Measurements from ENCODE around the gene OTUD5. TPM values are rescaled to one million over a fixed set of nuclear protein-coding genes. Genes with fewer than 3 reads are reported as not detected.

The OTUD5 gene
- polyA plus RNA-seq, 2 of the 4 experiments (the other 2 are of a cell fraction): 45.9 to 57.7 TPM

- ChIA-PET CTCF (interaction anchor here (3.4 to 3.9 kb wide), 2 partner anchors 10 to 87 kb away, joined by 9 to 20 read pairs; partner anchors contain the start of gene TFE3), POLR2A (interaction anchor here (1.6 to 3.6 kb wide), 4 partner anchors 59 to 220 kb away, joined by 3 to 40 read pairs (median 7); partner anchors contain the start of genes HDAC6, PQBP1, TFE3 and TIMM17B)
- FAIRE-seq (no peak), ATAC-seq (no peak), DNase-seq (ENCODE audit: low read depth in 1 of 2, low spot score in 1 of 2) (no peak)
- Histone ChIP-seq H3K27ac (peak overlapping the region; percentile 82 to 99), H3K9me3 (no peaks in the 10 kb centered on the region), H3K4me1 (peaks cover 19% of the 10 kb centered on the region), H3K4me3 (peak overlapping the region; percentile 98), H3K4me2 (peak overlapping the region; percentile 98)
- TF ChIP-seq RARB (CRISPR knock-in tag; IDR thresholded peaks at IDR 0.05): no peak
- TF ChIP-seq USF2 (IDR thresholded peaks at IDR 0.05): no peak
- TF ChIP-seq POLR2AphosphoS2 (conservative IDR thresholded peaks at IDR 0.05; ENCODE audit: low read length): no peak
- TF ChIP-seq CBX8 (IDR thresholded peaks at IDR 0.05): no peak
- no peak for TF ChIP-seq MAFK (IDR thresholded peaks at IDR 0.05; ENCODE audit: partially characterized antibody)
- no peak for TF ChIP-seq NPAS2 (CRISPR knock-in tag; IDR thresholded peaks at IDR 0.05; ENCODE audit: borderline replicate concordance)
- no peak for TF ChIP-seq ZC3H11A (IDR thresholded peaks at IDR 0.05)
- TF ChIP-seq TFCP2L1 (CRISPR knock-in tag; IDR thresholded peaks at IDR 0.05): no peak
- TF ChIP-seq MAZ (IDR thresholded peaks at IDR 0.05; ENCODE audit: borderline replicate concordance, low read depth, low read length): no peak
- TF ChIP-seq, protein P1, sequence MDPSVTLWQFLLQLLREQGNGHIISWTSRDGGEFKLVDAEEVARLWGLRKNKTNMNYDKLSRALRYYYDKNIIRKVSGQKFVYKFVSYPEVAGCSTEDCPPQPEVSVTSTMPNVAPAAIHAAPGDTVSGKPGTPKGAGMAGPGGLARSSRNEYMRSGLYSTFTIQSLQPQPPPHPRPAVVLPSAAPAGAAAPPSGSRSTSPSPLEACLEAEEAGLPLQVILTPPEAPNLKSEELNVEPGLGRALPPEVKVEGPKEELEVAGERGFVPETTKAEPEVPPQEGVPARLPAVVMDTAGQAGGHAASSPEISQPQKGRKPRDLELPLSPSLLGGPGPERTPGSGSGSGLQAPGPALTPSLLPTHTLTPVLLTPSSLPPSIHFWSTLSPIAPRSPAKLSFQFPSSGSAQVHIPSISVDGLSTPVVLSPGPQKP (IDR thresholded peaks at IDR 0.05; ENCODE audit: low read depth, low read length): no peak
- TF ChIP-seq ZSCAN20 (CRISPR knock-in tag; IDR thresholded peaks at IDR 0.05): no peak
- TF ChIP-seq CBX2 (IDR thresholded peaks at IDR 0.05; ENCODE audit: borderline replicate concordance, low read depth): no peak
- TF ChIP-seq ZFP36 (IDR thresholded peaks at IDR 0.05; ENCODE audit: borderline replicate concordance, partially characterized antibody): no peak
- TF ChIP-seq HOXA7 (CRISPR knock-in tag; IDR thresholded peaks at IDR 0.05): no peak
- TF ChIP-seq NFE2L2 (conservative IDR thresholded peaks at IDR 0.05; ENCODE audit: low read length): no peak
- TF ChIP-seq PHF8 (IDR thresholded peaks at IDR 0.05; ENCODE audit: borderline replicate concordance, low read depth): no peak
- TF ChIP-seq FOXS1 (CRISPR knock-in tag; IDR thresholded peaks at IDR 0.05): no peak
- 8% methylated on average over 6 of the region's 61 CpGs for WGBS (ENCODE audit: missing lambda C conversion rate)
These were observed 536 bp downstream of the OTUD5 start for GRCh38 chrX:48956728-48957414.

DNA sequence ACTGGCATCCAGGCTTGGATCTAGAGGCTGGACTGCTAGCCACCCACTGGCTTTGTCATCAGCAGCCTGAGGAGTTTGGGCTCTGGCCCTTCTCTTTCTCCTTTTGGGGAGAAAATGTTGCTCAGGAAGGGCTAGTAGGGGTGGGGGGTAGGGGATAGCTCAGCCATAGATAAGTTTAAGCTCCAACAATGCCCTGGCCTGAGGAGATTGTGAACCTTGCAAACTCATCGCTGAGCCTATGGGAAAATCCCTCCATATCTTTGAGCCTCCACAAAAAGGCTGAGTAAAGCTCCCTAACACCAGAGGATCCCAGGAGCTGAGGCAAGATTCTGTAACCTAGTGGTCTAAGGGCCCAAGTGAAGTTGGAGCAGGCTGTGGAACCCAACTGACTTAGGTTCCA, 8.8 kb downstream of the OTUD5 start:
- Histone ChIP-seq H3K4me1 (no peaks in the 10 kb centered on the region), H3K27ac (no peak overlapping the region), H3K9me3 (no peaks in the 10 kb centered on the region), H3K4me3 (no peak overlapping the region), H3K4me2 (no peak overlapping the region)
- CTCF ChIA-PET: interaction anchor here (0.9 to 1.9 kb wide), 2 partner anchors 10 to 144 kb away, joined by 3 to 11 read pairs; no protein-coding TSS in a partner anchor
- ATAC-seq (no peak), FAIRE-seq (no peak), DNase-seq (ENCODE audit: low read depth in 1 of 2, low spot score in 1 of 2) (no peak)
- 100% methylated on average over 1 of the region's 1 CpG for WGBS (ENCODE audit: missing lambda C conversion rate)
- no peak for TF ChIP-seq RNF2 (IDR thresholded peaks at IDR 0.05; ENCODE audit: borderline replicate concordance, low read depth)
- TF ChIP-seq, protein P1 (IDR thresholded peaks at IDR 0.05; ENCODE audit: low read depth, low read length): no peak
- TF ChIP-seq FOSB (CRISPR knock-in tag; IDR thresholded peaks at IDR 0.05): no peak
- TF ChIP-seq E2F6 (IDR thresholded peaks at IDR 0.05; ENCODE audit: borderline replicate concordance, low read depth): no peak
- TF ChIP-seq CTCF (IDR thresholded peaks at IDR 0.05): no peak
- no peak for TF ChIP-seq CHD4 (IDR thresholded peaks at IDR 0.05; ENCODE audit: borderline replicate concordance)
- no peak for TF ChIP-seq EP300 (IDR thresholded peaks at IDR 0.05)
- TF ChIP-seq ZFP36 (IDR thresholded peaks at IDR 0.05; ENCODE audit: borderline replicate concordance, partially characterized antibody): no peak
- TF ChIP-seq CHD2 (IDR thresholded peaks at IDR 0.05; ENCODE audit: low read length, partially characterized antibody): no peak
- TF ChIP-seq ZSCAN20 (CRISPR knock-in tag; IDR thresholded peaks at IDR 0.05): no peak
- TF ChIP-seq JUN (IDR thresholded peaks at IDR 0.05): no peak
- no peak for TF ChIP-seq CEBPB (IDR thresholded peaks at IDR 0.05)
- no peak for TF ChIP-seq RARB (CRISPR knock-in tag; IDR thresholded peaks at IDR 0.05)
- TF ChIP-seq NR3C1 (IDR thresholded peaks at IDR 0.05): no peak
- TF ChIP-seq TP53 (CRISPR knock-in tag; IDR thresholded peaks at IDR 0.05): no peak
- TF ChIP-seq USF2 (IDR thresholded peaks at IDR 0.05): no peak
- POLR2A ChIA-PET: no interaction called here

All from A549 (cell line).